Measurements from ENCODE around the gene CCPG1.

- no peak for TF ChIP-seq RARB (CRISPR knock-in tag; IDR thresholded peaks at IDR 0.05)
- TF ChIP-seq, protein P1, sequence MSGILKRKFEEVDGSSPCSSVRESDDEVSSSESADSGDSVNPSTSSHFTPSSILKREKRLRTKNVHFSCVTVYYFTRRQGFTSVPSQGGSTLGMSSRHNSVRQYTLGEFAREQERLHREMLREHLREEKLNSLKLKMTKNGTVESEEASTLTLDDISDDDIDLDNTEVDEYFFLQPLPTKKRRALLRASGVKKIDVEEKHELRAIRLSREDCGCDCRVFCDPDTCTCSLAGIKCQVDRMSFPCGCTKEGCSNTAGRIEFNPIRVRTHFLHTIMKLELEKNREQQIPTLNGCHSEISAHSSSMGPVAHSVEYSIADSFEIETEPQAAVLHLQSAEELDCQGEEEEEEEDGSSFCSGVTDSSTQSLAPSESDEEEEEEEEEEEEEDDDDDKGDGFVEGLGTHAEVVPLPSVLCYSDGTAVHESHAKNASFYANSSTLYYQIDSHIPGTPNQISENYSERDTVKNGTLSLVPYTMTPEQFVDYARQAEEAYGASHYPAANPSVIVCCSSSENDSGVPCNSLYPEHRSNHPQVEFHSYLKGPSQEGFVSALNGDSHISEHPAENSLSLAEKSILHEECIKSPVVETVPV (CRISPR knock-in tag; IDR thresholded peaks at IDR 0.05): no peak
Observed at GRCh38 chr15:55353025-55353424, 55.1 kb downstream of the CCPG1 start.
